IMR-90 (cell line): ENCODE measurements around the gene FRMD4B.

Source experiments
- CTCF ChIP-seq: conservative IDR thresholded peaks from 2 replicates; pipeline ENCODE4 v1.5.1; 2012; ENCODE audit warnings: mild to moderate bottlenecking, low read depth, low read length, improper control_type of control experiment
- ELK1 ChIP-seq: fragments of 150-350 bp; IDR thresholded peaks from 2 replicates; pipeline ENCODE4 v1.6.1; 2016; ENCODE audit warnings: low read depth, mild to moderate bottlenecking, low read length, moderate library complexity, borderline replicate concordance
- POLR2A ChIP-seq: IDR thresholded peaks from 2 replicates; pipeline ENCODE4 v1.6.1; 2012; ENCODE audit warnings: mild to moderate bottlenecking, low read depth, low read length
- RAD21 ChIP-seq: IDR thresholded peaks from 2 replicates; pipeline ENCODE4 v1.6.1; 2012; ENCODE audit warnings: low read length, improper control_type of control experiment
- RFX5 ChIP-seq: IDR thresholded peaks from 2 replicates; pipeline ENCODE4 v1.8.0; 2012; ENCODE audit warnings: low read depth, mild to moderate bottlenecking, low read length, moderate library complexity
- SMC3 ChIP-seq: fragments of 150-350 bp; IDR thresholded peaks from 2 replicates; pipeline ENCODE4 v1.6.1; 2016; ENCODE audit warnings: low read depth, mild to moderate bottlenecking, antibody characterized with exemption, low read length, moderate library complexity
- USF2 ChIP-seq: fragments of 150-350 bp; IDR thresholded peaks from 2 replicates; pipeline ENCODE4 v1.6.1; 2017; ENCODE audit warnings: mild to moderate bottlenecking, antibody characterized with exemption, low read length, low read depth

- TF ChIP-seq CTCF (no peak), POLR2A (no peak), RAD21 (no peak), SMC3 (no peak), USF2 (no peak), ELK1 (no peak), RFX5 (no peak)
Measured at GRCh38 chr3:69200384-69201068, 185.4 kb downstream of the FRMD4B start.
